Measurements from ENCODE around the gene MAP3K7CL.

GRCh38 chr21:29166323-29166722 is 35.9 kb downstream of the MAP3K7CL start:
- TF ChIP-seq, protein P1, sequence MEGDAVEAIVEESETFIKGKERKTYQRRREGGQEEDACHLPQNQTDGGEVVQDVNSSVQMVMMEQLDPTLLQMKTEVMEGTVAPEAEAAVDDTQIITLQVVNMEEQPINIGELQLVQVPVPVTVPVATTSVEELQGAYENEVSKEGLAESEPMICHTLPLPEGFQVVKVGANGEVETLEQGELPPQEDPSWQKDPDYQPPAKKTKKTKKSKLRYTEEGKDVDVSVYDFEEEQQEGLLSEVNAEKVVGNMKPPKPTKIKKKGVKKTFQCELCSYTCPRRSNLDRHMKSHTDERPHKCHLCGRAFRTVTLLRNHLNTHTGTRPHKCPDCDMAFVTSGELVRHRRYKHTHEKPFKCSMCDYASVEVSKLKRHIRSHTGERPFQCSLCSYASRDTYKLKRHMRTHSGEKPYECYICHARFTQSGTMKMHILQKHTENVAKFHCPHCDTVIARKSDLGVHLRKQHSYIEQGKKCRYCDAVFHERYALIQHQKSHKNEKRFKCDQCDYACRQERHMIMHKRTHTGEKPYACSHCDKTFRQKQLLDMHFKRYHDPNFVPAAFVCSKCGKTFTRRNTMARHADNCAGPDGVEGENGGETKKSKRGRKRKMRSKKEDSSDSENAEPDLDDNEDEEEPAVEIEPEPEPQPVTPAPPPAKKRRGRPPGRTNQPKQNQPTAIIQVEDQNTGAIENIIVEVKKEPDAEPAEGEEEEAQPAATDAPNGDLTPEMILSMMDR (IDR thresholded peaks at IDR 0.05; ENCODE audit: poor library complexity) = no peak
- TF ChIP-seq EZH2 (IDR thresholded peaks at IDR 0.05; ENCODE audit: borderline replicate concordance) (no peak), EZH2phosphoT487 (IDR thresholded peaks at IDR 0.05; ENCODE audit: low read depth, severe bottlenecking, unreplicated experiment) (no peak)
